ENCODE results near the gene PAX5. TPM values are rescaled to one million over a fixed set of nuclear protein-coding genes. Genes with fewer than 3 reads are reported as not detected.

The PAX5 gene
- polyA plus RNA-seq, 1 experiment: not detected

GRCh38 chr9:36882594-36882993, 151.5 kb downstream of the PAX5 start:
- no peak for TF ChIP-seq CTCF (IDR thresholded peaks at IDR 0.05; ENCODE audit: insufficient read depth, low read depth, low read length)
- H3K36me3 ChIP-seq (ENCODE audit: control insufficient read depth, insufficient read depth, low read length): no peaks in the 10 kb centered on the region
- peaks cover 29% of the 10 kb centered on the region for H3K27me3 ChIP-seq (ENCODE audit: control insufficient read depth, insufficient read depth, low read length)
- ChIA-PET CTCF (interaction anchor here (1.7 kb wide), 1 partner anchor 9 kb away, joined by 10 read pairs; no protein-coding TSS in a partner anchor), POLR2A (no interaction called here)
- no peak for DNase-seq (ENCODE audit: low read depth)
- no peak overlapping the region for H3K4me3 ChIP-seq (ENCODE audit: low read depth, low read length)

GRCh38 chr9:36881743-36882441, 152.2 kb downstream of the PAX5 start:
- POLR2A ChIA-PET: no interaction called here
- H3K36me3 ChIP-seq (ENCODE audit: control insufficient read depth, insufficient read depth, low read length): no peaks in the 10 kb centered on the region
- no peak for DNase-seq (ENCODE audit: low read depth)
- peaks cover 33% of the 10 kb centered on the region for H3K27me3 ChIP-seq (ENCODE audit: control insufficient read depth, insufficient read depth, low read length)
- H3K4me3 ChIP-seq (ENCODE audit: low read depth, low read length): no peak overlapping the region
- CTCF ChIA-PET: interaction anchor here (1.7 kb wide), 1 partner anchor 9 kb away, joined by 10 read pairs; no protein-coding TSS in a partner anchor
- no peak for TF ChIP-seq CTCF (IDR thresholded peaks at IDR 0.05; ENCODE audit: insufficient read depth, low read depth, low read length)

- ChIA-PET CTCF (interaction anchor here (1.7 kb wide), 1 partner anchor 8 kb away, joined by 10 read pairs; no protein-coding TSS in a partner anchor), POLR2A (no interaction called here)
- DNase-seq (ENCODE audit: low read depth): no peak
- no peaks in the 10 kb centered on the region for H3K36me3 ChIP-seq (ENCODE audit: control insufficient read depth, insufficient read depth, low read length)
- H3K4me3 ChIP-seq (ENCODE audit: low read depth, low read length): no peak overlapping the region
- TF ChIP-seq CTCF (IDR thresholded peaks at IDR 0.05; ENCODE audit: insufficient read depth, low read depth, low read length): no peak
- H3K27me3 ChIP-seq (ENCODE audit: control insufficient read depth, insufficient read depth, low read length): peaks cover 33% of the 10 kb centered on the region
Observed at GRCh38 chr9:36881316-36881715, 152.8 kb downstream of the PAX5 start.

- Histone ChIP-seq H3K27me3 (ENCODE audit: control insufficient read depth, insufficient read depth, low read length) (peaks cover 31% of the 10 kb centered on the region), H3K4me3 (ENCODE audit: low read depth, low read length) (no peak overlapping the region), H3K36me3 (ENCODE audit: control insufficient read depth, insufficient read depth, low read length) (no peaks in the 10 kb centered on the region)
- no peak for TF ChIP-seq CTCF (IDR thresholded peaks at IDR 0.05; ENCODE audit: insufficient read depth, low read depth, low read length)
- DNase-seq (ENCODE audit: low read depth): no peak
- ChIA-PET CTCF (interaction anchor here (0.6 to 1.4 kb wide), 3 partner anchors 8 to 177 kb away, joined by 3 read pairs; no protein-coding TSS in a partner anchor), POLR2A (no interaction called here)
Observed at GRCh38 chr9:36880075-36880474, 154.0 kb downstream of the PAX5 start.

GRCh38 chr9:36878986-36879982, 154.8 kb downstream of the PAX5 start:
- ChIA-PET POLR2A (no interaction called here), CTCF (interaction anchor here (0.6 to 1.4 kb wide), 2 partner anchors 7 to 177 kb away, joined by 3 read pairs; no protein-coding TSS in a partner anchor)
- no peak overlapping the region for H3K4me3 ChIP-seq (ENCODE audit: low read depth, low read length)
- DNase-seq (ENCODE audit: low read depth): no peak
- peaks cover 25% of the 10 kb centered on the region for H3K27me3 ChIP-seq (ENCODE audit: control insufficient read depth, insufficient read depth, low read length)
- no peak for TF ChIP-seq CTCF (IDR thresholded peaks at IDR 0.05; ENCODE audit: insufficient read depth, low read depth, low read length)
- no peaks in the 10 kb centered on the region for H3K36me3 ChIP-seq (ENCODE audit: control insufficient read depth, insufficient read depth, low read length)

Data from BJ (cell line).